CD8-positive, alpha-beta memory T cell (primary cell): ENCODE measurements around the gene HDGFL2. TPM values are rescaled to one million over a fixed set of nuclear protein-coding genes. Genes with fewer than 3 reads are reported as not detected.
"Not testable (repeated sequence)": the region's sequence is repeated elsewhere in the genome, so short reads cannot be mapped to it uniquely, and the experiment has no call there.

Experiments used
- CTCF ChIA-PET: fragments of 350-600 bp; sonication (Branson Sonifier 250); formaldehyde crosslinking; loops from one replicate; lab custom pipeline; 2021; ENCODE audit warnings: antibody characterized with exemption; lab: Charles Lee
- POLR2A ChIA-PET: fragments of 350-600 bp; sonication (Branson Sonifier 250); formaldehyde crosslinking; loops from one replicate; lab custom pipeline; 2021; ENCODE audit warnings: antibody characterized with exemption; lab: Charles Lee
- DNase-seq, 5 donors: peaks; one replicate each; pipeline versions ENCODE4 v3.0.0 to v3.0.0-alpha.2; 2020 to 2022; ENCODE audit warnings: mixed read lengths in 1 of 5
- H3K27ac ChIP-seq: one replicate; pipeline ENCODE4 v1.7.0; 2013; ENCODE audit warnings: low read depth, mild to moderate bottlenecking, low read length, moderate library complexity
- H3K27me3 ChIP-seq: 2 replicates; pipeline ENCODE4 v1.7.0; 2013; ENCODE audit warnings: low read length, mild to moderate bottlenecking; ENCODE audit not compliant: insufficient read depth, poor library complexity, severe bottlenecking
- H3K36me3 ChIP-seq: 2 replicates; pipeline ENCODE4 v1.7.0; 2013; ENCODE audit warnings: mild to moderate bottlenecking, low read length, moderate library complexity; ENCODE audit not compliant: insufficient read depth
- H3K4me1 ChIP-seq: 2 replicates; pipeline ENCODE4 v1.7.0; 2013; ENCODE audit warnings: mild to moderate bottlenecking, low read length, moderate library complexity; ENCODE audit not compliant: insufficient read depth
- H3K4me3 ChIP-seq: 2 replicates; pipeline ENCODE4 v1.7.0; 2013; ENCODE audit warnings: mild to moderate bottlenecking, low read length
- H3K9me3 ChIP-seq: 2 replicates; pipeline ENCODE4 v1.7.0; 2013; ENCODE audit warnings: mild to moderate bottlenecking, low read length
- H3K27ac Mint-ChIP-seq, 8 donors: one replicate each; pipeline ENCODE4 v1.8.0; 2020 to 2021; ENCODE audit warnings: mixed read lengths in 8 of 8, mild to moderate bottlenecking in 6 of 8, inconsistent platforms in 3 of 8, moderate library complexity in 3 of 8
- H3K27me3 Mint-ChIP-seq, 2 donors: one replicate each; pipeline ENCODE4 v1.8.0; 2020 to 2021; ENCODE audit warnings: mixed read lengths in 2 of 2, mild to moderate bottlenecking in 1 of 2, moderate library complexity in 1 of 2
- H3K36me3 Mint-ChIP-seq, 3 donors: one replicate each; pipeline ENCODE4 v1.8.0; 2020 to 2021; ENCODE audit warnings: mixed read lengths in 3 of 3, inconsistent platforms in 1 of 3, mild to moderate bottlenecking in 1 of 3
- H3K4me1 Mint-ChIP-seq, 3 donors: one replicate each; pipeline ENCODE4 v1.8.0; 2020 to 2021; ENCODE audit warnings: mixed read lengths in 3 of 3, inconsistent platforms in 1 of 3, mild to moderate bottlenecking in 1 of 3
- H3K4me3 Mint-ChIP-seq, 7 donors: one replicate each; pipeline ENCODE4 v1.8.0; 2020 to 2021; ENCODE audit warnings: mixed read lengths in 7 of 7, mild to moderate bottlenecking in 6 of 7, moderate library complexity in 4 of 7, inconsistent platforms in 2 of 7
- H3K9me3 Mint-ChIP-seq, 5 donors: one replicate each; pipeline ENCODE4 v1.8.0; 2020 to 2022; ENCODE audit warnings: mixed read lengths in 5 of 5, mild to moderate bottlenecking in 3 of 5, moderate library complexity in 2 of 5, inconsistent platforms in 1 of 5
- polyA plus RNA-seq: library from polyadenylated mRNA; unstranded; fragments of 300-500 nt; fragmentation: Illumina TruSeq; gene quantifications from one replicate; pipeline ENCODE4 v1.2.3, GENCODE V29; 2021
- total RNA-seq, 2 experiments: library from RNA; stranded (reverse); gene quantifications; one replicate each; pipeline ENCODE4 v1.2.3, GENCODE V29; 2021

Gene HDGFL2
- total and polyA plus RNA-seq, 3 experiments from 2014 or later: 24.9 to 45.4 (median 42.7) TPM

GRCh38 chr19:4536798-4537197 lies 64.7 kb downstream of the HDGFL2 start:
- ChIA-PET POLR2A (no interaction called here), CTCF (interaction anchor here (0.8 kb wide), 1 partner anchor 11 kb away, joined by 3 read pairs; no protein-coding TSS in a partner anchor)
- H3K4me1 ChIP-seq: peaks cover 4% of the 10 kb centered on the region
- H3K4me3 Mint-ChIP-seq: no peak overlapping the region
- no peaks in the 10 kb centered on the region for H3K27me3 ChIP-seq
- no peaks in the 10 kb centered on the region for H3K36me3 Mint-ChIP-seq
- DNase-seq: no peak
- peaks cover 0 to 4% (median 0%) of the 10 kb centered on the region in 5 donors for H3K9me3 Mint-ChIP-seq
- H3K4me3 ChIP-seq: no peak overlapping the region
- H3K9me3 ChIP-seq: no peaks in the 10 kb centered on the region
- peaks cover 8 to 32% of the 10 kb centered on the region in 2 donors for H3K27me3 Mint-ChIP-seq
- peaks cover 4 to 9% (median 5%) of the 10 kb centered on the region in 3 donors for H3K4me1 Mint-ChIP-seq
- H3K27ac Mint-ChIP-seq: no peak overlapping the region
- no peak overlapping the region for H3K27ac ChIP-seq
- H3K36me3 ChIP-seq: no peaks in the 10 kb centered on the region

DNA sequence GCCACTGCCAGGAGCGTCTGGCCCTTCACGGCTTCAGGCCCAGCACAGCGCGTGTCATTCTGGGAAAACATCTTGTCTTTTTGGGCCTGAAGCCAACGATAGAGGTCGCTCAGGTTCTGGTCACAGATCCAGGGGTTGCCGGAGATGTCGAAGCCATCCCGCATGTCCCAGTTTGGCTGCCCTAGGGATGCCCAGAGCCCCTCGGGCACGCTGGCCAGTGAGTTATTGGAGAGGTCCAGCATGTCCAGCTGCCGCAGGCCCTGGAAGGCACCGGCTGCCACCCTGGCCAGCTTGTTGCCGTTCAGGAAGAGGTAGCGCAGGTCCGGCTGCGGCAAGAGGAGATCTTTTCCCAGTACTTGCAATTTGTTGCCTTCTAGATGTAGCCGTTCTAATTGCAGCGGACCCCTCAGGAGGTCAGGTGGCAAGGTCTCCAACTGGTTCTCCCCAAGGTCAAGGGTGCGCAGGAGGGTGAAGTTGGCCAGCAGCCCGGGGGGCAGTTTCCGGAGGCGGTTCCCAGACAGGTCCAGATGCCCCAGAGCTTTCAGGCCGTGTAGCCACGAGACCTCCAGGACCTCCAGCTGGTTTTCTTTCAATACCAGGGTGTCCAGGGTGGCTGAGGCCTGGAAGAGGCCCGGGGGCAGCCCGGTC lies 66.0 kb downstream of the HDGFL2 start:
- H3K36me3 Mint-ChIP-seq: no peaks in the 10 kb centered on the region
- DNase-seq: no peak
- POLR2A ChIA-PET: no interaction called here

DNA sequence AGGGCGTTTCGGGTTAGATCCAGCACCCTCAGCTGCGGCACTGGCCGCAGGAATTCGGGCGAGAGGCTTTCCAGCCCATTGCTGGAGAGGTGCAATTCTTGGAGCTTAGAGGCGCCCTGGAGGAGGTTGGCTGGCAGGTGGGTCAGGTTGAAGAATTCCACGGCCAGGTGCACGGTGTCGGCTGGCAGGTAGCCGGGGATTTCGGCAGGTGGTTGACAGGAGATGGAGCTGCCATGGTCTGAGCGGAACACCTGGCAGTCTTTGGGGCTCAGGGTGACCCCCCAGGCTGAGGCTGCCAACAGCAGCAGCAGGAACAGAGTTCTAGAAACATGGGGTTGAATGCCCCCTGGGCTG lies 66.5 kb downstream of the HDGFL2 start:
- no peak overlapping the region for H3K4me3 ChIP-seq
- DNase-seq: no peak
- POLR2A ChIA-PET: no interaction called here
- H3K27ac ChIP-seq: no peak overlapping the region
- Mint-ChIP-seq H3K9me3 (peaks cover 0 to 4% (median 0%) of the 10 kb centered on the region in 5 donors), H3K36me3 (no peaks in the 10 kb centered on the region), H3K27ac (no peak overlapping the region), H3K4me1 (peaks cover 4 to 9% (median 5%) of the 10 kb centered on the region in 3 donors), H3K4me3 (no peak overlapping the region), H3K27me3 (peaks cover 10 to 32% of the 10 kb centered on the region in 2 donors)
- CTCF ChIA-PET: interaction anchor here (0.6 kb wide), 1 partner anchor 56 kb away, joined by 3 read pairs; no protein-coding TSS in a partner anchor
- peaks cover 4% of the 10 kb centered on the region for H3K4me1 ChIP-seq
- H3K27me3 ChIP-seq: no peaks in the 10 kb centered on the region
- no peaks in the 10 kb centered on the region for H3K9me3 ChIP-seq
- H3K36me3 ChIP-seq: no peaks in the 10 kb centered on the region

More for the DNA sequence above, 66.0 kb downstream of the HDGFL2 start:
- H3K27ac ChIP-seq: no peak overlapping the region
- no peaks in the 10 kb centered on the region for H3K9me3 ChIP-seq
- H3K4me1 Mint-ChIP-seq: peaks cover 4 to 9% (median 5%) of the 10 kb centered on the region in 3 donors
- no peak overlapping the region for H3K4me3 Mint-ChIP-seq
- CTCF ChIA-PET: no interaction called here
- H3K9me3 Mint-ChIP-seq: peaks cover 0 to 4% (median 0%) of the 10 kb centered on the region in 5 donors
- no peak overlapping the region for H3K4me3 ChIP-seq
- H3K27me3 Mint-ChIP-seq: peaks cover 10 to 32% of the 10 kb centered on the region in 2 donors
- no peaks in the 10 kb centered on the region for H3K27me3 ChIP-seq
- H3K36me3 ChIP-seq: no peaks in the 10 kb centered on the region
- peaks cover 4% of the 10 kb centered on the region for H3K4me1 ChIP-seq
- no peak overlapping the region for H3K27ac Mint-ChIP-seq

DNA sequence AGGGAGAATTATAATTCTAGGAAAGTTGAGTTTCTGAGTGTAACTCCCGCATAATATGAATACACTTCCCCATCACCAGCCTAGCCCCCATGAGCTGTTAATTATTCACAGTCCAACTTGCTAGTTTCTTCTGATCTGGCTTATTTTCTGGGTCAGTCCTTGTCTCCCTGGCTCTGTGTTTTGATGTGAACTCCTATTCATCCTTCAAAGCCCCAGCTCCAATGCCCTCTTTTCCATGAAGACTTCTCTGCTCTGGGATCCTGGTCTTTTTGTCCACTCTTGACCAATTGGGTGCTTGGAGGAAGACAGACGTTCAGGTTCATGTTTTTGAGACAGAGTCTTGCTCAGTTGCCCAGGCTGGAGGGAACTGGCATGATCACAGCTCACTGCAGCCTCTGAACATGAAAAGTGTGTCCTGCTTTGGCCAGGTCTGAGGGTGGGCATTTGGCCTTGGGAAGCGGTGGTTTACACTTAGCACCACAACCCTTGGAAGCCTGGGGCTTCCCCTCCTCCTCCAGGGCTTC lies 67.1 kb downstream of the HDGFL2 start:
- no peak overlapping the region for H3K4me3 ChIP-seq
- H3K27ac ChIP-seq: peak overlapping the region; percentile 59
- no peaks in the 10 kb centered on the region for H3K36me3 ChIP-seq
- peaks cover 0 to 4% (median 0%) of the 10 kb centered on the region in 5 donors for H3K9me3 Mint-ChIP-seq
- POLR2A ChIA-PET: no interaction called here
- peaks cover 4% of the 10 kb centered on the region for H3K4me1 ChIP-seq
- H3K4me1 Mint-ChIP-seq: peaks cover 4 to 9% (median 5%) of the 10 kb centered on the region in 3 donors
- DNase-seq: no peak
- no peak overlapping the region for H3K27ac Mint-ChIP-seq
- H3K4me3 Mint-ChIP-seq: no peak overlapping the region
- CTCF ChIA-PET: interaction anchor here (0.6 kb wide), 1 partner anchor 57 kb away, joined by 3 read pairs; no protein-coding TSS in a partner anchor
- no peaks in the 10 kb centered on the region for H3K36me3 Mint-ChIP-seq
- no peaks in the 10 kb centered on the region for H3K27me3 ChIP-seq
- H3K27me3 Mint-ChIP-seq: peaks cover 10 to 32% of the 10 kb centered on the region in 2 donors
- no peaks in the 10 kb centered on the region for H3K9me3 ChIP-seq

- H3K4me3 ChIP-seq: no peak within 1 kb of the TSS
- H3K4me1 ChIP-seq: peaks cover 4% of the 10 kb centered on the region
- Mint-ChIP-seq H3K9me3 (peaks cover 0 to 4% (median 0%) of the 10 kb centered on the region in 5 donors), H3K27me3 (peaks cover 10 to 32% of the 10 kb centered on the region in 2 donors), H3K4me1 (peaks cover 2 to 9% (median 5%) of the 10 kb centered on the region in 3 donors), H3K4me3 (no peak within 1 kb of the TSS), H3K36me3 (no peaks in the 10 kb centered on the region), H3K27ac (no peak within 1 kb of the TSS)
- peak within 1 kb of the TSS; percentile 59 for H3K27ac ChIP-seq
- ChIA-PET CTCF (interaction anchor here (1.0 kb wide), 1 partner anchor 16 kb away, joined by 3 read pairs; no protein-coding TSS in a partner anchor), POLR2A (no interaction called here)
- no peaks in the 10 kb centered on the region for H3K9me3 ChIP-seq
- DNase-seq: no peak
- no peaks in the 10 kb centered on the region for H3K36me3 ChIP-seq
- no peaks in the 10 kb centered on the region for H3K27me3 ChIP-seq
These were observed 67.8 kb downstream of the HDGFL2 start, which contains the start of gene LRG1 for GRCh38 chr19:4539693-4540581. Gene LRG1, minus strand, starts transcription at chr19:4540036. Its CDS starts 23 bp downstream, at chr19:4540013.

DNA sequence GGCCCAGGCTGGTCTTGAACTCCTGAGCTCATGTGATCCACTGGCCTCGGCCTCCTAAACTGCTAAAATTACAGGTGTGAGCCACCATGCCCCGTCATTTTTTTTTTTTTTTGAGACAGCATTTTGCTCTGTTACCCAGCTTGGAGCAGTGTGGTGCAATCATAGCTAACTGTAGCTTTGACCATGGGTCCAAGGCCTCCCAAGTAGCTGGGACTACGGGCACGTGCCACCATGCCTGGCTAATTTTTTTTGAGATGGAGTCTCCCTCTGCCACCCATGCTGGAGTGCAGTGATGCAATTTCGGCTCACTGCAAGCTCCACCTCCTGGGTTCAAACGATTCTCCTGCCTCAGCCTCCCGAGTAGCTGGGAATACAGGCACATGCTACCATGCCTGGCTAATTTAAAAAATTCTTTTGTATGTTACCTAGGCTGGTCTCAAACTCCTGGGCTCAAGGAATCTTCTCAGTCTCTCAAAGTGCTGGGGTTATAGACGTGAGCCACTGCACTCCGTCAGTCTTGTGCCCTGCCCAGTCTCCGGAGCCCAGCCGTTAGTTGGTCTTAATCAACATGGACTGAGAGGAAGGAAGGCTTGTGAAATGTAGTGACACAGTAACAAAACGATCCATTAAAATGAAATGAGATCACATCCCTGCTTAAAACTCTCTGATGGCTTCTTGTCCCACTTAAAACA lies 69.2 kb downstream of the HDGFL2 start:
- H3K4me1 ChIP-seq: no peaks in the 10 kb centered on the region
- Mint-ChIP-seq H3K9me3 (peaks cover 0 to 4% (median 0%) of the 10 kb centered on the region in 5 donors), H3K4me1 (peaks cover 0 to 5% (median 0%) of the 10 kb centered on the region in 3 donors), H3K4me3 (no peak overlapping the region), H3K27ac (no peak overlapping the region), H3K27me3 (peaks cover 7 to 30% of the 10 kb centered on the region in 2 donors), H3K36me3 (no peaks in the 10 kb centered on the region)
- H3K27me3 ChIP-seq: no peaks in the 10 kb centered on the region
- ChIA-PET POLR2A (no interaction called here), CTCF (interaction anchor here (1.0 kb wide), 1 partner anchor 18 kb away, joined by 3 read pairs; no protein-coding TSS in a partner anchor)
- H3K4me3 ChIP-seq: no peak overlapping the region
- no peak overlapping the region for H3K27ac ChIP-seq
- H3K36me3 ChIP-seq: no peaks in the 10 kb centered on the region
- H3K9me3 ChIP-seq: no peaks in the 10 kb centered on the region
- no peak for DNase-seq

DNA sequence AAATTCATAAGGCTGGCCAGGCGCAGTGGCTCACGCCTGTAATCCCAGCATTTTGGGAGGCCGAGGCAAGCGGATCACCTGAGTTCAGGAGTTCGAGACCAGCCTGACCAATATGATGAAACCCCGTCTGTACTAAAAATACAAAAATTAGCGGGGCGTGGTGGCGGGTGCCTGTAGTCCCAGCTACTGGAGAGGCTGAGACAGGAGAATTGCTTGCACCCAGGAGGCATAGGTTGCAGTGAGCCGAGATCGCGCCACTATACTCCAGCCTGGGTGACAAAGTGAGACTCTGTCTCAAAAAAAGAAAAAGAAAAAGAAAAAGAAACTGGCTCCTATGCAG lies 69.7 kb downstream of the HDGFL2 start:
- H3K36me3 ChIP-seq, H3K27ac ChIP-seq, H3K9me3 ChIP-seq, H3K4me1 ChIP-seq, H3K4me1 Mint-ChIP-seq, H3K27ac Mint-ChIP-seq, H3K9me3 Mint-ChIP-seq, POLR2A ChIA-PET, H3K36me3 Mint-ChIP-seq, DNase-seq, H3K27me3 ChIP-seq, H3K4me3 ChIP-seq, H3K4me3 Mint-ChIP-seq: not testable (repeated sequence)
- peaks cover 7 to 30% of the 10 kb centered on the region in 2 donors for H3K27me3 Mint-ChIP-seq
- CTCF ChIA-PET: interaction anchor here (0.7 kb wide), 1 partner anchor 95 kb away, joined by 3 read pairs; no protein-coding TSS in a partner anchor
